Naive thymus-derived CD4-positive, alpha-beta T cell (primary cell): ENCODE measurements around the gene C10orf90. TPM values are rescaled to one million over a fixed set of nuclear protein-coding genes. Genes with fewer than 3 reads are reported as not detected.

Experiments used
- ATAC-seq: fragments of 150-1000 bp; cut with Tn5 transposase; 2 replicates; pipeline ENCODE4 v1.10.0; 2021; ENCODE audit warnings: mild to moderate bottlenecking, moderate library complexity
- CTCF ChIA-PET: fragments of 350-600 bp; sonication (Branson Sonifier 250); formaldehyde crosslinking; loops from one replicate; lab custom pipeline; 2021; ENCODE audit warnings: antibody characterized with exemption; lab: Charles Lee
- POLR2A ChIA-PET: fragments of 350-600 bp; sonication (Branson Sonifier 250); formaldehyde crosslinking; loops from one replicate; lab custom pipeline; 2021; ENCODE audit warnings: antibody characterized with exemption, inconsistent platforms; lab: Charles Lee
- DNase-seq, 9 donors: peaks; one replicate each; pipeline versions ENCODE4 v3.0.0 to v3.0.0-alpha.2; 2020 to 2022; ENCODE audit warnings: mixed read lengths in 1 of 9
- H3K27ac ChIP-seq: one replicate; pipeline ENCODE4 v1.7.0; 2013; ENCODE audit warnings: mild to moderate bottlenecking, low read depth, low read length, moderate library complexity
- H3K27me3 ChIP-seq, 2 donors: one replicate each; pipeline ENCODE4 v1.7.0; 2013; ENCODE audit warnings: low read length in 2 of 2, mild to moderate bottlenecking in 2 of 2, moderate library complexity in 2 of 2; ENCODE audit not compliant: control insufficient read depth in 2 of 2, insufficient read depth in 2 of 2
- H3K36me3 ChIP-seq, 3 experiments: 1 replicate in 2 of 3; 2 replicates in 1 of 3; pipeline ENCODE4 v1.7.0; 2013; ENCODE audit warnings: low read length in 3 of 3, mild to moderate bottlenecking in 3 of 3, moderate library complexity in 1 of 3; ENCODE audit not compliant: insufficient read depth in 3 of 3, control insufficient read depth in 2 of 3
- H3K4me1 ChIP-seq, 2 donors: one replicate each; pipeline ENCODE4 v1.7.0; 2013; ENCODE audit warnings: low read length in 2 of 2, mild to moderate bottlenecking in 2 of 2, moderate library complexity in 1 of 2; ENCODE audit not compliant: control insufficient read depth in 2 of 2, insufficient read depth in 2 of 2
- H3K4me3 ChIP-seq: 2 replicates; pipeline ENCODE4 v1.7.0; 2013; ENCODE audit warnings: mild to moderate bottlenecking, low read length
- H3K9me3 ChIP-seq, 3 experiments: 1 replicate in 2 of 3; 2 replicates in 1 of 3; pipeline ENCODE4 v1.7.0; 2013; ENCODE audit warnings: low read length in 3 of 3; ENCODE audit not compliant: control insufficient read depth in 2 of 3
- H3K27ac Mint-ChIP-seq, 9 donors: one replicate each; pipeline ENCODE4 v1.8.0; 2020 to 2022; ENCODE audit warnings: mixed read lengths in 9 of 9, mild to moderate bottlenecking in 8 of 9, moderate library complexity in 5 of 9, inconsistent platforms in 2 of 9
- H3K27me3 Mint-ChIP-seq, 5 donors: one replicate each; pipeline ENCODE4 v1.8.0; 2021 to 2022; ENCODE audit warnings: mixed read lengths in 5 of 5, mild to moderate bottlenecking in 1 of 5
- H3K36me3 Mint-ChIP-seq, 5 donors: one replicate each; pipeline ENCODE4 v1.8.0; 2020 to 2022; ENCODE audit warnings: mixed read lengths in 5 of 5, mild to moderate bottlenecking in 3 of 5, inconsistent platforms in 1 of 5
- H3K4me1 Mint-ChIP-seq, 7 donors: one replicate each; pipeline ENCODE4 v1.8.0; 2020 to 2022; ENCODE audit warnings: mixed read lengths in 7 of 7, mild to moderate bottlenecking in 3 of 7, inconsistent platforms in 1 of 7
- H3K4me3 Mint-ChIP-seq, 10 donors: one replicate each; pipeline ENCODE4 v1.8.0; 2020 to 2022; ENCODE audit warnings: mild to moderate bottlenecking in 10 of 10, mixed read lengths in 10 of 10, moderate library complexity in 6 of 10, inconsistent platforms in 2 of 10
- H3K9me3 Mint-ChIP-seq, 11 donors: one replicate each; pipeline ENCODE4 v1.8.0; 2020 to 2022; ENCODE audit warnings: mixed read lengths in 11 of 11, mild to moderate bottlenecking in 4 of 11, inconsistent platforms in 1 of 11, moderate library complexity in 1 of 11
- intact Hi-C, 2 donors: fragments of 100-400 bp; cut with micrococcal nuclease; formaldehyde crosslinking; loops; one replicate each; pipeline ENCODE4 v1.15.1; 2023
- polyA plus RNA-seq, 2 donors: library from polyadenylated mRNA; unstranded; fragments of 300-500 nt; fragmentation: Illumina TruSeq; gene quantifications; one replicate each; pipeline ENCODE4 v1.2.3, GENCODE V29; 2021
- total RNA-seq, 6 experiments: library from RNA in 5 of 6; stranded (reverse) in 5 of 6; gene quantifications; 1 replicate in 5 of 6; 2 replicates in 1 of 6; pipeline ENCODE4 v1.2.3 and lab custom pipeline; 2021 to 2026

C10orf90 gene
- total and polyA plus RNA-seq, 7 experiments from 2014 or later, result not detected

DNA sequence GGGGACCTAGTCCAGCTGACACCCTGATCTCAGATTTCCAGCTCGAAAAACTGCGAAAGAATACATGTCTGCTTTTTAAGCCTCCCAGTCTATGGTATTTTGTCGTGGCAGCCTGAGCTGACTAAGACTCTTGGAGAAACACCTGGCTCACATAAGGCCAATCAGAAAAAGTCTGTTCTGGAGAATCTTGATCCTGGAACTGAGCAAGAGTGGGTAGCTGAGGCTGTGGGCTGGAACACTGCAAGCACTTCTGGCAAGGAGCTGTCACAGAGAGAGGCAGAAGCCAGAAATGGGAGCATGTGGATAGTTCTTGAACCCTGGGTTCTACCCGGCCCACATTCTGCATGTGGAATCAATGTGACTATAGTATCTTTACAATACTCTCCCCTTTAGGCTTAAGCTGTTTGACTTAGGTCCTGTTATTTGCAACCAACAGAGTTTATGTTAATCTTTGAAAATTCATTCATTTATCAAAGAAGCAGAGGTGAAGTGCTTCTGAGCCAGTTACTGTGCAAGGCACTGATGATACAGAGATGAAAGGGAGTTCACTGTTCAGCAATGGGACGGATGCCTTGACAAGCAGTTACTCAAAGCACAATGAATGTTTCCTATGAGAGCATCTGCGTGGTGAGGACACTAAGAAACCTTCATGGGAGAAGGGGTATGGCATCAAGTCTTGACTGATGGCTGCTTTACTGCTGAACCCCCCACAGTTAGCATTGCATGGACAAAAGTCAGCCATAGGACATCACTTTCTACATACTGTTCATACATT, 4.4 kb upstream of the C10orf90 start:
- peaks cover 0 to 8% (median 0%) of the 10 kb centered on the region in 5 donors for H3K27me3 Mint-ChIP-seq
- Histone ChIP-seq H3K27ac (no peak overlapping the region), H3K27me3 (no peaks in the 10 kb centered on the region), H3K9me3 (no peaks in the 10 kb centered on the region), H3K36me3 (no peaks in the 10 kb centered on the region), H3K4me3 (no peak overlapping the region), H3K4me1 (no peaks in the 10 kb centered on the region)
- ATAC-seq (no peak), DNase-seq (no peak)
- no peaks in the 10 kb centered on the region for H3K4me1 Mint-ChIP-seq
- CTCF ChIA-PET, result no interaction called here
- H3K36me3 Mint-ChIP-seq, result no peaks in the 10 kb centered on the region
- intact Hi-C loops, result no loop called here
- H3K9me3 Mint-ChIP-seq, result peaks cover 0 to 6% (median 5%) of the 10 kb centered on the region in 11 donors
- no peak overlapping the region for H3K27ac Mint-ChIP-seq
- POLR2A ChIA-PET, result no interaction called here
- H3K4me3 Mint-ChIP-seq, result no peak overlapping the region

GRCh38 chr10:126673565-126673964, 3.1 kb upstream of the C10orf90 start:
- Mint-ChIP-seq H3K36me3 (no peaks in the 10 kb centered on the region), H3K27me3 (peaks cover 0 to 9% (median 0%) of the 10 kb centered on the region in 5 donors), H3K4me3 (no peak overlapping the region), H3K9me3 (peaks cover 0 to 6% (median 5%) of the 10 kb centered on the region in 11 donors), H3K27ac (no peak overlapping the region), H3K4me1 (no peaks in the 10 kb centered on the region)
- ChIA-PET POLR2A (no interaction called here), CTCF (no interaction called here)
- no peak overlapping the region for H3K27ac ChIP-seq
- H3K36me3 ChIP-seq, result no peaks in the 10 kb centered on the region
- ATAC-seq (no peak), DNase-seq (no peak)
- no peaks in the 10 kb centered on the region for H3K9me3 ChIP-seq
- H3K4me1 ChIP-seq, result no peaks in the 10 kb centered on the region
- intact Hi-C loops, result no loop called here
- H3K4me3 ChIP-seq, result no peak overlapping the region
- no peaks in the 10 kb centered on the region for H3K27me3 ChIP-seq

GRCh38 chr10:126671402-126671975, 996 bp upstream of the C10orf90 start:
- intact Hi-C loops, result no loop called here
- Histone ChIP-seq H3K9me3 (no peaks in the 10 kb centered on the region), H3K4me1 (no peaks in the 10 kb centered on the region), H3K4me3 (no peak overlapping the region), H3K27me3 (no peaks in the 10 kb centered on the region), H3K36me3 (no peaks in the 10 kb centered on the region), H3K27ac (no peak overlapping the region)
- ATAC-seq (no peak), DNase-seq (no peak)
- Mint-ChIP-seq H3K36me3 (no peaks in the 10 kb centered on the region), H3K27me3 (peaks cover 0 to 13% (median 0%) of the 10 kb centered on the region in 5 donors), H3K4me3 (no peak overlapping the region), H3K9me3 (peaks cover 0 to 6% (median 4%) of the 10 kb centered on the region in 11 donors), H3K27ac (no peak overlapping the region), H3K4me1 (no peaks in the 10 kb centered on the region)
- ChIA-PET CTCF (no interaction called here), POLR2A (no interaction called here)

- H3K9me3 Mint-ChIP-seq, result peaks cover 0 to 6% (median 4%) of the 10 kb centered on the region in 11 donors
- DNase-seq (no peak), ATAC-seq (no peak)
- H3K36me3 Mint-ChIP-seq, result no peaks in the 10 kb centered on the region
- intact Hi-C loops, result no loop called here
- no peak overlapping the region for H3K27ac ChIP-seq
- H3K4me1 Mint-ChIP-seq, result no peaks in the 10 kb centered on the region
- no peak overlapping the region for H3K27ac Mint-ChIP-seq
- CTCF ChIA-PET, result no interaction called here
- H3K27me3 Mint-ChIP-seq, result peaks cover 0 to 13% (median 0%) of the 10 kb centered on the region in 5 donors
- no peaks in the 10 kb centered on the region for H3K4me1 ChIP-seq
- H3K9me3 ChIP-seq, result no peaks in the 10 kb centered on the region
- POLR2A ChIA-PET, result no interaction called here
- H3K36me3 ChIP-seq, result no peaks in the 10 kb centered on the region
- no peak overlapping the region for H3K4me3 Mint-ChIP-seq
- no peaks in the 10 kb centered on the region for H3K27me3 ChIP-seq
- no peak overlapping the region for H3K4me3 ChIP-seq
Observed at GRCh38 chr10:126670895-126671261, 385 bp upstream of the C10orf90 start.

GRCh38 chr10:126669168-126669567, 1.3 kb downstream of the C10orf90 start:
- Histone ChIP-seq H3K4me1 (no peaks in the 10 kb centered on the region), H3K36me3 (no peaks in the 10 kb centered on the region), H3K9me3 (no peaks in the 10 kb centered on the region), H3K27ac (no peak overlapping the region), H3K4me3 (no peak overlapping the region), H3K27me3 (no peaks in the 10 kb centered on the region)
- H3K27me3 Mint-ChIP-seq, result peaks cover 0 to 25% (median 7%) of the 10 kb centered on the region in 5 donors
- ChIA-PET CTCF (no interaction called here), POLR2A (no interaction called here)
- H3K4me1 Mint-ChIP-seq, result no peaks in the 10 kb centered on the region
- H3K27ac Mint-ChIP-seq, result no peak overlapping the region
- intact Hi-C loops, result no loop called here
- peaks cover 0 to 9% (median 4%) of the 10 kb centered on the region in 11 donors for H3K9me3 Mint-ChIP-seq
- DNase-seq (no peak), ATAC-seq (no peak)
- no peak overlapping the region for H3K4me3 Mint-ChIP-seq
- no peaks in the 10 kb centered on the region for H3K36me3 Mint-ChIP-seq

DNA sequence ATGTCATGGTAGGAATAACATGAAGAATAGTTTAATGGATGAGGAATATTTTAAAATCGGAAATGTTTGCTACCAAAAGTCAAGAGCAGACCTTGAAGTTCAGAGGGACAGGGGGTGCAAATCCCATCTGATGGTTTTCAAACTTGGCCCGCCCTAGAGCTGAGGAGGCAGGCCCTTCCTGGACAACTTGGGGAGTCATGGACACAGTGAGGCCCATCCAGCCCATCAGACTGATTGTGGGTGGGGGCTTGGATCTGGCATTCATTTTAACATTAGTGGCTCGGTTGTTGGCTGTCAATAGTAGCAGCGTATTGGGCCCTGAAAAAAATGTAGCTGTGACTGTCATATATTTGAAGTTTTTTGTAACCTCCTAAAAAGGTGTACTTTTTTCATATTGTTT, 2.0 kb downstream of the C10orf90 start:
- Histone ChIP-seq H3K36me3 (no peaks in the 10 kb centered on the region), H3K9me3 (no peaks in the 10 kb centered on the region), H3K4me3 (no peak overlapping the region), H3K27me3 (no peaks in the 10 kb centered on the region), H3K4me1 (no peaks in the 10 kb centered on the region), H3K27ac (no peak overlapping the region)
- H3K9me3 Mint-ChIP-seq, result peaks cover 0 to 9% (median 4%) of the 10 kb centered on the region in 11 donors
- ChIA-PET POLR2A (no interaction called here), CTCF (no interaction called here)
- no peak for ATAC-seq
- peaks cover 0 to 25% (median 8%) of the 10 kb centered on the region in 5 donors for H3K27me3 Mint-ChIP-seq
- H3K27ac Mint-ChIP-seq, result no peak overlapping the region
- no peak for DNase-seq
- no peaks in the 10 kb centered on the region for H3K36me3 Mint-ChIP-seq
- intact Hi-C loops, result no loop called here
- no peaks in the 10 kb centered on the region for H3K4me1 Mint-ChIP-seq
- no peak overlapping the region for H3K4me3 Mint-ChIP-seq

DNA sequence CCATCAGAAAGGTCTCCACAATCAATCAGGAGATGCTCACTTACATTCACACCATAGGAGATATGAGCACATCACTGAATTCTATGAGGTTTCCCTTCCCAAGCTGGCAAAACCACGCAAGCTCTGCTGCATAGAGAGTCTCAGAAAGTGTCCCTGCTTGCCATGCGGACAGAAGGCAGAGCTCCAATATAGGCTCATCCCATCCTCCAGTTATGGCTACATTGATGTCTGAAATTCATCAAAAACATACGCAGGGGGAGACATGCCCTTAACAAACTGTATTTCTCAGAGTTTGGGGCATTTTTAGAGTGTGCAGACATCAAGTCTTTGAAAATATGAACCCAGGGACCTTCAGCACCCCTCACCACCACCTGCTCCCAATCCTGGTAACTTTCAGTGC, 2.9 kb downstream of the C10orf90 start:
- DNase-seq (no peak), ATAC-seq (no peak)
- no peaks in the 10 kb centered on the region for H3K9me3 ChIP-seq
- H3K27ac Mint-ChIP-seq, result no peak overlapping the region
- H3K4me1 ChIP-seq, result no peaks in the 10 kb centered on the region
- POLR2A ChIA-PET, result no interaction called here
- CTCF ChIA-PET, result no interaction called here
- H3K4me3 Mint-ChIP-seq, result no peak overlapping the region
- no peaks in the 10 kb centered on the region for H3K27me3 ChIP-seq
- H3K4me1 Mint-ChIP-seq, result peaks cover 0 to 4% (median 0%) of the 10 kb centered on the region in 7 donors
- H3K36me3 Mint-ChIP-seq, result no peaks in the 10 kb centered on the region
- no peak overlapping the region for H3K27ac ChIP-seq
- peaks cover 0 to 9% (median 4%) of the 10 kb centered on the region in 11 donors for H3K9me3 Mint-ChIP-seq
- intact Hi-C loops, result no loop called here
- no peak overlapping the region for H3K4me3 ChIP-seq
- no peaks in the 10 kb centered on the region for H3K36me3 ChIP-seq
- peaks cover 0 to 31% (median 8%) of the 10 kb centered on the region in 5 donors for H3K27me3 Mint-ChIP-seq
